Gastrocnemius medialis (tissue), 4 donors: ENCODE measurements around the gene MOCS2.

Experiments
- POLR2A ChIP-seq, 2 donors: fragments of 450-650 bp; IDR thresholded peaks; one replicate each; pipeline ENCODE4 v1.6.1; 2017; ENCODE audit warnings: antibody characterized with exemption in 2 of 2, mild to moderate bottlenecking in 2 of 2, moderate library complexity in 2 of 2
- TF ChIP-seq, protein P1 (sequence below), 5 experiments: fragments of 450-650 bp in 3 of 5; fragments of 200-600 bp in 2 of 5; sonication (generic) in 2 of 5; IDR thresholded peaks in 4 of 5; conservative IDR thresholded peaks in 1 of 5; 1 replicate in 4 of 5; 2 replicates in 1 of 5; pipeline ENCODE4 v1.5.1; 2016 to 2019; ENCODE audit warnings: antibody characterized with exemption in 5 of 5, mild to moderate bottlenecking in 3 of 5, moderate library complexity in 3 of 5

DNA sequence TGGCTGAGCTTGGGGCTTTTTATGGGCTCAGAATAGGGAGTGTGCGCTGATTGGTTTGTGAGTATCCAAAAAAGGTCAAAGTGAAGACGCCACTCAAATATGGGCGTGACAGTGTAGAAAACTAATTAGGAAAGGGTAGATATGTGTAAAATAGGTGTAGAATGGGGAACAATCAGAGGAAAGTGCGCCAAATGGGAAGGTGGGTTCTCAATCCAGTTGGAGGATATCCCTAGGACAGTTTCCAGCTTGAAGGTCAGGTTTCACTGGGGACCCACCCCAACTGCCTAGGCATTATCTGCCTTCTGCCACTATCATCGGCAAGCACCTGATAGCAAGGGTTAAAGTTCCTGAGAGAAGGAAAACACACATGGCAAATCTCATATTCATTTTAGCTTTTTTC is 9.3 kb upstream of the MOCS2 start:
- TF ChIP-seq, protein P1, sequence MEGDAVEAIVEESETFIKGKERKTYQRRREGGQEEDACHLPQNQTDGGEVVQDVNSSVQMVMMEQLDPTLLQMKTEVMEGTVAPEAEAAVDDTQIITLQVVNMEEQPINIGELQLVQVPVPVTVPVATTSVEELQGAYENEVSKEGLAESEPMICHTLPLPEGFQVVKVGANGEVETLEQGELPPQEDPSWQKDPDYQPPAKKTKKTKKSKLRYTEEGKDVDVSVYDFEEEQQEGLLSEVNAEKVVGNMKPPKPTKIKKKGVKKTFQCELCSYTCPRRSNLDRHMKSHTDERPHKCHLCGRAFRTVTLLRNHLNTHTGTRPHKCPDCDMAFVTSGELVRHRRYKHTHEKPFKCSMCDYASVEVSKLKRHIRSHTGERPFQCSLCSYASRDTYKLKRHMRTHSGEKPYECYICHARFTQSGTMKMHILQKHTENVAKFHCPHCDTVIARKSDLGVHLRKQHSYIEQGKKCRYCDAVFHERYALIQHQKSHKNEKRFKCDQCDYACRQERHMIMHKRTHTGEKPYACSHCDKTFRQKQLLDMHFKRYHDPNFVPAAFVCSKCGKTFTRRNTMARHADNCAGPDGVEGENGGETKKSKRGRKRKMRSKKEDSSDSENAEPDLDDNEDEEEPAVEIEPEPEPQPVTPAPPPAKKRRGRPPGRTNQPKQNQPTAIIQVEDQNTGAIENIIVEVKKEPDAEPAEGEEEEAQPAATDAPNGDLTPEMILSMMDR (IDR thresholded peaks at IDR 0.05 in 4 of 5, conservative IDR thresholded peaks at IDR 0.05 in 1 of 5), result no peak
- no peak for TF ChIP-seq POLR2A (IDR thresholded peaks at IDR 0.05)
